ENCODE measurements around the gene TLR7. TPM values are rescaled to one million over a fixed set of nuclear protein-coding genes. Genes with fewer than 3 reads are reported as not detected.
A peak's percentile ranks its signal among the peaks of the same experiment; 100 is the strongest.

Gene TLR7
- total and polyA plus RNA-seq, 10 of the 15 experiments (the other 5 are each of a cell fraction or from before 2014, with no cell fraction given), result 12.0 to 44.4 (median 22.6) TPM

GRCh38 chrX:12843668-12844279 is 23.1 kb upstream of the TLR7 start (continued):
- TF ChIP-seq IRF5 (IDR thresholded peaks at IDR 0.05; ENCODE audit: borderline replicate concordance) (no peak), YBX1 (IDR thresholded peaks at IDR 0.05) (no peak), CTCF (IDR thresholded peaks at IDR 0.05 in 2 of 3, conservative IDR thresholded peaks at IDR 0.05 in 1 of 3; ENCODE audit: control insufficient read depth in 2 of 3, extremely low read depth in 1 of 3, insufficient read depth in 1 of 3, low read depth in 3 of 3, low read length in 3 of 3) (no peak), MEF2B (IDR thresholded peaks at IDR 0.05; ENCODE audit: partially characterized antibody, poor library complexity, severe bottlenecking) (peak; percentile 70), KDM1A (IDR thresholded peaks at IDR 0.05; ENCODE audit: borderline replicate concordance) (no peak), IKZF1 (conservative IDR thresholded peaks at IDR 0.05) (peak; percentile 61), NR2C2 (IDR thresholded peaks at IDR 0.05; ENCODE audit: borderline replicate concordance, control insufficient read depth, insufficient read length, low read depth) (no peak), RB1 (IDR thresholded peaks at IDR 0.05; ENCODE audit: borderline replicate concordance) (no peak), SKIL (IDR thresholded peaks at IDR 0.05; ENCODE audit: low read depth, poor library complexity, severe bottlenecking) (peak; percentile 55), NBN (IDR thresholded peaks at IDR 0.05) (0 out of 2 replicates have a peak, but pooled peaks have one; percentile 33), RAD21 (IDR thresholded peaks at IDR 0.05; ENCODE audit: insufficient read depth, low read depth, low read length) (no peak), SMC3 (IDR thresholded peaks at IDR 0.05; ENCODE audit: borderline replicate concordance, low read length) (no peak; the same call in 1 of the 2 replicates), SREBF2 (IDR thresholded peaks at IDR 0.05; ENCODE audit: low read length) (no peak), RELB (IDR thresholded peaks at IDR 0.05; ENCODE audit: low read depth) (peak; percentile 65; the same call in 1 of the 2 replicates), ZNF687 (IDR thresholded peaks at IDR 0.05) (no peak), BCL11A (IDR thresholded peaks at IDR 0.05; ENCODE audit: low read depth, low read length) (no peak), HDGF (IDR thresholded peaks at IDR 0.05) (no peak), MTA3 (IDR thresholded peaks at IDR 0.05; ENCODE audit: borderline replicate concordance, low read length) (no peak; the same call in 1 of the 2 replicates), ZNF384 (IDR thresholded peaks at IDR 0.05; ENCODE audit: borderline replicate concordance, low read depth, low read length) (no peak; the same call in 1 of the 2 replicates)

Data from GM12878 (cell line).